ENCODE results near the gene S1PR4.
"Not testable (repeated sequence)": the region's sequence is repeated elsewhere in the genome, so short reads cannot be mapped to it uniquely, and the experiment has no call there.

S1PR4 gene

GRCh38 chr19:3204646-3205275 is 26.2 kb downstream of the S1PR4 start:
- no peak overlapping the region for H3K4me3 ChIP-seq (ENCODE audit: low read length)
- no peak for TF ChIP-seq ZNF274 (IDR thresholded peaks at IDR 0.05; ENCODE audit: low read depth, low read length)

- no peak for TF ChIP-seq ZNF274 (IDR thresholded peaks at IDR 0.05; ENCODE audit: low read depth, low read length)
- H3K4me3 ChIP-seq (ENCODE audit: low read length), result no peak overlapping the region
Measured at GRCh38 chr19:3206216-3206953, 27.8 kb downstream of the S1PR4 start.

GRCh38 chr19:3207461-3208242 is 29.1 kb downstream of the S1PR4 start:
- TF ChIP-seq ZNF274 (IDR thresholded peaks at IDR 0.05; ENCODE audit: low read depth, low read length), result no peak
- no peak overlapping the region for H3K4me3 ChIP-seq (ENCODE audit: low read length)

- no peak overlapping the region for H3K4me3 ChIP-seq (ENCODE audit: low read length)
Measured at GRCh38 chr19:3208317-3209207, 30.0 kb downstream of the S1PR4 start.

GRCh38 chr19:3210347-3211017 is 31.9 kb downstream of the S1PR4 start:
- no peak for TF ChIP-seq ZNF274 (IDR thresholded peaks at IDR 0.05; ENCODE audit: low read depth, low read length)
- no peak overlapping the region for H3K4me3 ChIP-seq (ENCODE audit: low read length)

More at GRCh38 chr19:3208317-3209207, 30.0 kb downstream of the S1PR4 start:
- TF ChIP-seq ZNF274 (IDR thresholded peaks at IDR 0.05; ENCODE audit: low read depth, low read length), result no peak

GRCh38 chr19:3211191-3211590 is 32.6 kb downstream of the S1PR4 start:
- no peak for TF ChIP-seq ZNF274 (IDR thresholded peaks at IDR 0.05; ENCODE audit: low read depth, low read length)
- H3K4me3 ChIP-seq (ENCODE audit: low read length), result no peak overlapping the region

GRCh38 chr19:3213159-3213558 is 34.6 kb downstream of the S1PR4 start:
- H3K4me3 ChIP-seq (ENCODE audit: low read length), result no peak overlapping the region
- TF ChIP-seq ZNF274 (IDR thresholded peaks at IDR 0.05; ENCODE audit: low read depth, low read length), result no peak

GRCh38 chr19:3216874-3217273 is 38.3 kb downstream of the S1PR4 start:
- H3K4me3 ChIP-seq (ENCODE audit: low read length), result no peak overlapping the region
- no peak for TF ChIP-seq ZNF274 (IDR thresholded peaks at IDR 0.05; ENCODE audit: low read depth, low read length)

- H3K4me3 ChIP-seq (ENCODE audit: low read length), result no peak overlapping the region
- TF ChIP-seq ZNF274 (IDR thresholded peaks at IDR 0.05; ENCODE audit: low read depth, low read length), result no peak
Measured at GRCh38 chr19:3220576-3220975, 42.0 kb downstream of the S1PR4 start.

- H3K4me3 ChIP-seq (ENCODE audit: low read length), result not testable (repeated sequence)
Measured at GRCh38 chr19:3221576-3221975, 43.0 kb downstream of the S1PR4 start.

- no peak overlapping the region for H3K4me3 ChIP-seq (ENCODE audit: low read length)
- TF ChIP-seq ZNF274 (IDR thresholded peaks at IDR 0.05; ENCODE audit: low read depth, low read length), result no peak
Measured at GRCh38 chr19:3222709-3223108, 44.1 kb downstream of the S1PR4 start.

GRCh38 chr19:3224346-3225168 is 46.0 kb downstream of the S1PR4 start, which contains the start of gene CELF5:
Gene CELF5 (plus strand): TSS chr19:3224661. CDS start chr19:3224740, 79 bp downstream.
- no peak within 1 kb of the TSS for H3K4me3 ChIP-seq (ENCODE audit: low read length)
- no peak for TF ChIP-seq ZNF274 (IDR thresholded peaks at IDR 0.05; ENCODE audit: low read depth, low read length)

GRCh38 chr19:3225169-3225485 is 46.6 kb downstream of the S1PR4 start:
- H3K4me3 ChIP-seq (ENCODE audit: low read length), result no peak overlapping the region
- TF ChIP-seq ZNF274 (IDR thresholded peaks at IDR 0.05; ENCODE audit: low read depth, low read length), result no peak

Data from GM08714 (cell line).